ENCODE results near the gene TBXA2R.
A peak's percentile ranks its signal among the peaks of the same experiment; 100 is the strongest.

TBXA2R gene

GRCh38 chr19:3618811-3619630, 12.3 kb upstream of the TBXA2R start:
- no peak for DNase-seq

DNA sequence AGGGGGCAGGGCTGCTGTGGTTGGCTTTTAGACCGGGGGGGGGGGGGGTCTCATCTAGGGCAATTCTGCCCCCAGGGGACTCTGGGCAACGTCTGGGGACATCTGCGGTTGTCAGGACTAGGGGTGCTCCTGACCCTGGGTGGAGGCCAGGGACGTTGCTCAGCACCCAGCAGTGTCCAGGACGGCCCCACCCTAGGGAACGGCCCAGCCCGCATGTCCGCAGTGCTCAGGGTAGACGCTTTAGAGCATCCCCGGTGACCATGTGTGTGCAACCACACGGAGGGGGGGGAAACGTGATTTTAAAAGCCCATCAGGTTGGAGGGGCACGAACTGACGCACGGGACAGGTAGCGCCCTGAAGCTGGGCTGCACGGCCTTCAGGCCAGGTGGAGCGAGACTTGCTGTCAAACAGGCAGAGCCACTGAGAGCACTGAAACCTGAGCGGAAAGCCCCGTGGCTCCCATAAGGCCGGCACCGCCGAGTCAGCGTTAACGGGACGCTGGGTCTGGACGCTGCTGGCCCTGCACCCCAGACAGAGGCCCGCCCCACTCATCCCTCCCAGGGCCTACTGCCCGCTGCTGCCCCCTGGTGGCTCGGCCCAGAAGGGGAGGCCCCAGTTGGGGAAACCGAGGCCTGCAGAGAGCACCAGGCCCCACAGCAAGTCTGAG, 11.6 kb upstream of the TBXA2R start:
- DNase-seq, result peak; percentile 15

DNA sequence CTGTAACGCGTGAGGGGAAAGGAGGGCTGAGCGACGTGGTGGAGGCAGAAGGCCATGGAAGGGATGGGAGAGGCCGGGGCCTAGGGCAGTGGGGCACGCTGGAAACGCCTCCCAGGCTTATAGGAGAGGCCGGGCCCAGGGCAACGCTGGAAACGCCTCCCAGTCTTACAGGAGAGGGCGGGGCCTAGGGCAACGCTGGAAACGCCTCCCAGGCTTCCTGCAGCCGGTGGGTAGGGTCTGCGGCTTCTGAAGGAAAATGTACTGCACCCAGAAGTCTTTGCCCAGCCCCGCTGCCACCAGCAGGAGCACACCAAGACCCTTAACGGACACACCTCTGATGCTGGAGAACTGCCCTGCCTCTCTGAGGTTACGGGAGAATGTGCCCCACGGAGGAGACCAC, 10.8 kb upstream of the TBXA2R start:
- no peak for DNase-seq

- DNase-seq, result no peak
These were observed 9.0 kb upstream of the TBXA2R start for GRCh38 chr19:3615524-3616135.

DNA sequence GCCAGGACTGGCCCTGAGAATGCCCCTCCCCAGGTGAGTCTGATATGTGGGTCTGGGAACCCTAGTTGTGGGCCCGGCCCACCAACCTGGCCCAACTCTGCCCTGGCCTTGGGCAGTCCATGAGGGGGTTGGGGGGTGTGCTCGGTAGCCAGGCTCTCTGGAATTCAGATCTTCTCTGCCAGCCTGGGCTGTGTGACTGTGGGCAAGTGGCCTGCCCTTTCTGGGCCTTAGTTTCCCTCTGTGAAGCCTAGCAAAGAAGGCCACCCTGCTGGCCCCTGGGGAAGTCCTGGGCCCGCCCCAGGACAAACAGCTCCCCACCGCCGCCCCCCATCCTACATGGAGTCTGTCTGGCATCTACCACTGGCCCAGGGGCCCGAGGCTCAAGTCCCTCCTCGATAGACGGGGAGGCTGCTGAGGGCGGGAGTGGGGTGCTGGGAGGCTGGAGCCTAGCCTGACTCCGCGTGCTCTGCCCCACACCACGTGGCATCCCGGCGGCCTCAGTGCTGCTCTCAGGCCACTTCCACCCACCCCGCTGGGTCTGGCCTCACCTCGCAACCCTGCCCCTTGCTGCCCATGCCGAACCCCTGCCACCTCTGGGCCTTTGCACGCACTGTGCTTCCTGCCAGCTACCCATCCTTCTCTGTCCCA, 8.3 kb upstream of the TBXA2R start:
- DNase-seq, result no peak

DNA sequence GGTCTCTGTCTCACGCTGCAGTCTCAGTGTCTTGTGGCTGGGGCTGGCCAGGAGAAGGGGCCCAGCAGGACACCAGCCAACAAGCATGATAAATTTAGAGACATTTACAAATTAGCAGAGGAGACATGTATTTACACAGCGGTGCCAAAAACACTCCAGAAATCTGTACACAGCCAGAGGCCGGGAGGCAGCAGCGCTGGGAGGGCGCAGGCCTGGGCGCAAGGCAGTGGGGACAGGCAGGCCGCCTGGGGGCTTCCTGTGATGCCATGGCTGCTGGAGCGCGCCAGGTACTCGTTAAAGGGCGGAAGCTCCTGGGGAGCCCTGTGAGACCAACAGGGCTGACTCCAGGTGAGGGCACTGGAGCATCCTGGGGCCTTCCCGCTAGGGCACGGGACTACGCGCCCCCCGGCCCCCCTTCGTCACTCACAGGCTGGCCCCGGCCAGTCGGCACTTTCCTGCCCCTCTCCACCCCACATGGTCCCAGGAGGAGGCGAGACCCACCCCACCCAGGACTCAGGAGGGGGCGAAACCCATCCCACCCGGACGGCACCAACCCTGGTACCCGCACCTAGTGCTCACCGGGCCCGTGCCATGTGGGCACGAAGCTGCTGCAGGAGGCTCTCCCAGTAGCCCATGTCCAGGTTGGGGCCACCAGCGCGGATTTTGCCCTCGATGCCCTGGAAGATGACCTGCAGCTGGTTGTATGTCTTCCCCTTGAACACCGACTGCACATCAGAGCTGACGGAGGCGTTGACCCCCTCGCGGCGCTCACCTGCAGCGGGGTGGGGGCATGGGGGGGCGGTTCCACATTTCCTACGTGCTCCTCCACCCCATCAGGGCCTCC, 7.4 kb upstream of the TBXA2R start:
- no peak for DNase-seq

DNA sequence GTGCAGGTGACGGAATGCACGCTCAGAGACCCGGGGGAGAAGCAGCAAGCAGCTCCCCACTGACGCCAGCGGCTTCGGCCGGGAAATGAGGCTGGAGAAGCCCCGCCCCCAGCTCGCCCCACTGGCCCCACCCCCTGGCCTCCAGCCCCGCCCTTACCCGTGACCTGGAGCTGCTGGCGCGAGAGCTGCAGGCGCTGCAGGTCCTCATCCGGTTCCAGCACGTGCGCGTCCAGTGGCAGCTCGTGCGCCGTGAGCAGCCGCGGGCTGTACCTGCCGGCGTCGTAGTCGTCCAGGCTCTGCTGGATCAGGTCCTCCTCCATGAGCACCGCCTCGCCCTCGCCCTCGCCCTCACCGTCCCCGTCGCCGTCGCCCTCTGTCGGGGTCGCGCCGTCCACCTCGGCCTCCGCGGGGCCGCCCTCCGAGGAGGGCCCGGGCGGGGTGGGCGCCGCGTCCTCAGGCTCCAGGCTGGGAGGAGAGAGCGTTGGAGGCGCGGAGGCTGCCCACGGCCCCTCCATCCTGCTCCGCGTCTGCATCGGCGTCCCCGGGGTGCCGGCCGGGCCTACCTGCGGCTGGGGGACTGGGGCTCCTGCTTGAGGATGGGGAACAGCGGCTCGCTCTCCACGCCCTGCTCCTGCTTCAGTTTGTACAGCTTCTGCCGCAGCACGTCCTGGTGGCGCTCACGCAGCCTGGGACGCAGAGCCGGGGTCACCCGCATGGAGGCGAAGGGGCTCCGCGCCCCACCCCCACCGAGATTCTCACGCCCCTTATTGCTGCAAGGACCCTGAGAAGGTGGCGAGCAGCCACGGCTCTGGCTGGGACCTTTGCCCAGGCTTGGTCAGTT, 6.4 kb upstream of the TBXA2R start:
- DNase-seq, result no peak

DNA sequence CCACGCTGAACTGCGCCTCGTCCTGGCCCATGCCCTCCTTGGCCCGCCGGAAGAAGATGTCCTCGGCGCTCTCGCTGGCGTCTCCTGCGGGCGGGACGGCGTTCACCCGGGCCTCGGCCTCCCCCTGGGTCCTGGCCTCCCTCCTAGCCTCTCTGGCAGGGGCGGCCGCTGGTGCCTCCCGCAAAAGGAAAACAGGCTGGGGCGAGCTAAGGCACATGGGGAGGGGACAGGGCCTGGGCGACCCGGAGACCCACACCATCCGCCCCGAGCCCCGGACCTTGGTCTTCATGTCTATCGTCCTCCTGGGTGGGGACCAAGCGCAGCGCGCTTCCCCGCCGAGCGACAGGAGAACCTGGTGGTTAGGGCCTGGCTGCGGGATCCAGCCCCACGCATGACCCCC, 5.7 kb upstream of the TBXA2R start:
- DNase-seq, result no peak

DNA sequence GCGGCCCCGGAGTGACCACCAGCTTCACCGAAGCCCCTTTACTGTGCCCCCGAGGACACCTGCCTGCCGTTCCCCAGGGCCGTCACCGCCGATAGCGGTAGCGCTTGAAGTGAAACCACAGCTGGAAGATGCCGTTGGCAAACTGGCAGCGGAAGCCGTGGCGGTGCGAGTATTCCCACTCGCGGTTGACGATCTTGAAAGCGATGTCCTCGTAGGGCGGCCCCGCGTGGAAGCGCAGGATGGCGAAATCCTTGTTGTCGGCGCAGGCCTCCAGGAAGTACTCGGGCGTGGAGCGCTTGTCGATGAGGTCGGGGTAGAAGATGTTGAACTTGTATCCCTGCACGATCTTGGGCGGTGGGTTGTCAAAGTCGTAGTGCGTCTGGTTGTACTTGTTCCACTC, 5.2 kb upstream of the TBXA2R start:
- DNase-seq, result no peak

DNA sequence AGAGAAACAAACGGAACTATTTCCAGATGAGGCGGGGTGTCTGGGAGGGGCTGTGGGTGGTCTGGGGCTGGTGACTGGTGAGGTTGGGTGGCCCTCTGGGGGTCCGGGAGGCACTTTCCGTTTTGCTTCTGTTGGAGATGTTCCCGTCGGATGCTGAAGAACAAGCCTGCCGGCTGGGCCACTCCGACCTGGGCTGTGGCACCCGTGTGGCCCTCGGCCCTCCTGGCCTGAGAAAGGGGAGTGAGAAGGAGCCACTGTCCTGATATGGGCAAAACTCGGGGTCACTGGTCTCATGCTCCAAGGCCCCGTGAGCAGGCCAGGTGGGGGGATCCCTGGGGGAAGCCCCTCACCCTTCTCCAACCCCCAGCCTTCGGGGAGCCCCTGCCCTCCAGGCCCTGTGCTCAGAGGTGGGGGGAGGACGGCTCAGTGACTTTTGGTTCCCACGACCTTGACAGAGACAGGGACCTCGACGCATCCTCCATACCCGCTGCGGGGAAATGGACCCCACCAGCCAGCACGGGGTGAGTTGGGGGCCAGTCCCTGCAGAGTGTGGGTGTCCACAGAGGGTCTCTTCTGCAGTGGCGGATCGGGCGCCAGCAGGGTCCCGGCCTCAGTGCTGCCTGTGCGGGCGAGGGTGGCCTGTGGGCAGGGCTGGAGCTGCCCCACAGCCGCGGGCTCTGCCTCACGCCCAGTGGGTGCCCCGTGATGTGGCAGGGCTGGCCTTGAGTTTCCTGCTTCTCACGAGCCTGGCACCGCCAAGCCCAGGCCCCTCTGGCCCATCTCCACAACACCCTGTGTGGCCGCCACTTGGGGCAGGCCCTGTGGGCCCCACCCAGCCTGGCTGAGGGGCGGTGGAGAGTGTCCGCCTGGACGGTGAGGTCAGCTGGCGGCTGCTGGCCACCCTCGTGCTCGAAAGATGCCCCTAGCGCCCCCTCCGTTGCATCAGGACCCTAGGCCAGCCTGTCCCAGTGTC, 4.4 kb upstream of the TBXA2R start:
- DNase-seq, result no peak

GRCh38 chr19:3609779-3610719, 3.4 kb upstream of the TBXA2R start:
- DNase-seq, result no peak

DNA sequence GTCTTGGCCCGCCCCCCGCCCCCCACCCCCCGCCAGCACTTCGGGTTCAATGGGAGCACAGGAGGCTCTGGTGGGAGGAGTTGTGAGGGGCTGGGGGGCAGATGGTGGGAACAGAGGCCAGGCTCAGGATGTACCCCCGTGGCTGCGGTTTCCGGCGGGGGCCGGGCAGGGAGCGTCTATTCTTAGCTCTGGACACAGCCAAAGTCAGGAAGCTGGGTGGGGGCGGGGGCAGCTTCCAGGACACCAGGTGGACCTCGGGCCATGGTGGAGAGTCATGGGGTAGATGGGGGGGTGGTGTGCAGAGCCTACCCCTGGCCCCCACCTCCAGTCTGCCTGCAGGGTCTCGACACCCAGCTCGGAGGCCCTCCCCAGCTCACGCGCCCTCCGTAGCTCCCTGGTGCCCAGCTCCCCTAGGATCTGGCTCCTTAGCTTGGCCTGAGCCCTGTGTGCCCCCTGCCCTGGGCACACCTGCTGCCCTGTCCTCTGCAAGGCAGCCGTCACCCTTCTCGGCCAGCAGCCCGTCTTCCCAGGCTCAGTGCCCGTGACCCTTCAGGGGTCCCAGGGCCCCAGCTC, 2.2 kb upstream of the TBXA2R start:
- DNase-seq, result no peak

GRCh38 chr19:3608079-3608641, 1.5 kb upstream of the TBXA2R start:
- no peak for DNase-seq

- DNase-seq, result no peak
These were observed 816 bp upstream of the TBXA2R start for GRCh38 chr19:3607303-3608078.

GRCh38 chr19:3606174-3606689, 443 bp downstream of the TBXA2R start:
- DNase-seq, result no peak

GRCh38 chr19:3605770-3606169, 905 bp downstream of the TBXA2R start:
- DNase-seq, result no peak

- DNase-seq, result no peak
These were observed 1.3 kb downstream of the TBXA2R start for GRCh38 chr19:3605361-3605760.

GRCh38 chr19:3604987-3605343, 1.7 kb downstream of the TBXA2R start:
- DNase-seq, result no peak

Data from NCI-H226 (cell line).